ENCODE data around the gene NR4A2.

DNA sequence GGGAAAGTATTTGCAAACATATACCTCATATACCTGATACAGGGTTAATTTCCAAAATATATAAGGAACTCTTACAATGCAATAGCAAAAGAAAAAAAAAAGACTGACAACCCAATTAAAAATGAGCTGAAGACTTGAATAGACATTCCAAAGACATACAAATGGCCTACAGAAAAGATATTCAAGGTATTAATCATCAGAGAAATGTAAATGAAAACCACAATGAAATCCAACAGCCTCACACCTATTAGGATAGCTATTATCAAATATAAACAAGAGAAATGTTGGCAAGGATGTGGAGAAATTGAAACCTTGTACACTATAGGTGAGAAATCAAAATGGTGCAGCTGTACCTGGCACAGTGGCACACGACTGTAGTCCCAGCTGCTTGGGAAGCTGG, 25.7 kb downstream of the NR4A2 start:
- TF ChIP-seq CTCF (IDR thresholded peaks at IDR 0.05) (no peak), POLR2A (IDR thresholded peaks at IDR 0.05) (no peak)

All from heart left ventricle (tissue), 13 donors.